ENCODE data around the gene CASP10. TPM values are rescaled to one million over a fixed set of nuclear protein-coding genes. Genes with fewer than 3 reads are reported as not detected.

Gene CASP10
- polyA plus RNA-seq, 1 of the 3 experiments (the other 2 are of a cell fraction) = 0.12 TPM

DNA sequence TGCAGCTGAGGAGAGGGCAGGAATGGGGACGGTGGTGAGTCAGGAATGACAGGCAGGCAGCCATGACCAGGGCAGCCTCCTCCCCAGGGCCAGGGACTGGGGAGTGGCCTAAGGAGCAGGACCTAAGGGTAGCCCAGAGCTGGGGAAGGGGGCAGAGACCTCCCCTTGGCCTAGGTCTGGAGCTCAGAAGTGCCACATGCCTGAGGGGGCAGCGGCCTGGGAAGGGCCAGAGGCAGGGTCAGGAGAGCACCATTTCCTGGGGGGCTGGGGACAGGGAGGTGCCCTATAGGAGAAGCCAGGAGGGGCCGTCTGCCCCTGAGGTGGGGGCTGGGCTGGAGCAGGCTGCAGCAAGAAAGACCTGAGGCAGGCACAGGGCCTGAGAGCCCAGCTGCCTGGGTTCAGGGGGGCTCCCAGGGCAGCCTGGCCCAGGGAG is 46.0 kb upstream of the CASP10 start:
- H3K79me2 ChIP-seq (ENCODE audit: insufficient read depth) = peaks cover 67% of the 10 kb centered on the region
- 0 out of 4 replicates have a peak, but pooled peaks cover 0 to 5% of the 10 kb centered on the region in 2 experiments for H3K4me1 ChIP-seq (ENCODE audit: control insufficient read depth in 1 of 2, insufficient read depth in 2 of 2, low read depth in 1 of 2, low read length in 1 of 2)
- H3K4me3 ChIP-seq (ENCODE audit: low read depth in 2 of 2, low read length in 1 of 2) = no peak overlapping the region
- TF ChIP-seq MAX (IDR thresholded peaks at IDR 0.05; ENCODE audit: low read depth) = no peak
- TF ChIP-seq, protein P1, sequence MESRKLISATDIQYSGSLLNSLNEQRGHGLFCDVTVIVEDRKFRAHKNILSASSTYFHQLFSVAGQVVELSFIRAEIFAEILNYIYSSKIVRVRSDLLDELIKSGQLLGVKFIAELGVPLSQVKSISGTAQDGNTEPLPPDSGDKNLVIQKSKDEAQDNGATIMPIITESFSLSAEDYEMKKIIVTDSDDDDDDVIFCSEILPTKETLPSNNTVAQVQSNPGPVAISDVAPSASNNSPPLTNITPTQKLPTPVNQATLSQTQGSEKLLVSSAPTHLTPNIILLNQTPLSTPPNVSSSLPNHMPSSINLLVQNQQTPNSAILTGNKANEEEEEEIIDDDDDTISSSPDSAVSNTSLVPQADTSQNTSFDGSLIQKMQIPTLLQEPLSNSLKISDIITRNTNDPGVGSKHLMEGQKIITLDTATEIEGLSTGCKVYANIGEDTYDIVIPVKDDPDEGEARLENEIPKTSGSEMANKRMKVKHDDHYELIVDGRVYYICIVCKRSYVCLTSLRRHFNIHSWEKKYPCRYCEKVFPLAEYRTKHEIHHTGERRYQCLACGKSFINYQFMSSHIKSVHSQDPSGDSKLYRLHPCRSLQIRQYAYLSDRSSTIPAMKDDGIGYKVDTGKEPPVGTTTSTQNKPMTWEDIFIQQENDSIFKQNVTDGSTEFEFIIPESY (IDR thresholded peaks at IDR 0.05; ENCODE audit: borderline replicate concordance, low read depth) = no peak
- TF ChIP-seq RCOR1 (IDR thresholded peaks at IDR 0.05; ENCODE audit: low read length) = no peak
- TF ChIP-seq YY1 (IDR thresholded peaks at IDR 0.05; ENCODE audit: low read depth) = no peak
- TF ChIP-seq RXRA (IDR thresholded peaks at IDR 0.05; ENCODE audit: borderline replicate concordance, low read depth) = no peak
- no peak for TF ChIP-seq PBX3 (IDR thresholded peaks at IDR 0.05)
- no peak for TF ChIP-seq MXI1 (IDR thresholded peaks at IDR 0.05; ENCODE audit: low read depth, low read length)
- no peak for TF ChIP-seq EZH2phosphoT487 (IDR thresholded peaks at IDR 0.05; ENCODE audit: borderline replicate concordance, low read depth)
- no peak for TF ChIP-seq SIN3A (IDR thresholded peaks at IDR 0.05; ENCODE audit: borderline replicate concordance, low read depth, low read length)
- no peak for TF ChIP-seq RFX5 (IDR thresholded peaks at IDR 0.05; ENCODE audit: low read length)
- TF ChIP-seq POLR2AphosphoS5 (IDR thresholded peaks at IDR 0.05; ENCODE audit: low read depth, low read length) = no peak
- TF ChIP-seq TEAD4 (IDR thresholded peaks at IDR 0.05; ENCODE audit: borderline replicate concordance, insufficient read depth) = no peak
- TF ChIP-seq TCF12 (IDR thresholded peaks at IDR 0.05) = no peak
- no peak for TF ChIP-seq EP300 (IDR thresholded peaks at IDR 0.05; ENCODE audit: borderline replicate concordance in 1 of 2, low read depth in 1 of 2, low read length in 1 of 2)
- TF ChIP-seq RAD21 (IDR thresholded peaks at IDR 0.05; ENCODE audit: low read length) = no peak
- TF ChIP-seq, protein P2, sequence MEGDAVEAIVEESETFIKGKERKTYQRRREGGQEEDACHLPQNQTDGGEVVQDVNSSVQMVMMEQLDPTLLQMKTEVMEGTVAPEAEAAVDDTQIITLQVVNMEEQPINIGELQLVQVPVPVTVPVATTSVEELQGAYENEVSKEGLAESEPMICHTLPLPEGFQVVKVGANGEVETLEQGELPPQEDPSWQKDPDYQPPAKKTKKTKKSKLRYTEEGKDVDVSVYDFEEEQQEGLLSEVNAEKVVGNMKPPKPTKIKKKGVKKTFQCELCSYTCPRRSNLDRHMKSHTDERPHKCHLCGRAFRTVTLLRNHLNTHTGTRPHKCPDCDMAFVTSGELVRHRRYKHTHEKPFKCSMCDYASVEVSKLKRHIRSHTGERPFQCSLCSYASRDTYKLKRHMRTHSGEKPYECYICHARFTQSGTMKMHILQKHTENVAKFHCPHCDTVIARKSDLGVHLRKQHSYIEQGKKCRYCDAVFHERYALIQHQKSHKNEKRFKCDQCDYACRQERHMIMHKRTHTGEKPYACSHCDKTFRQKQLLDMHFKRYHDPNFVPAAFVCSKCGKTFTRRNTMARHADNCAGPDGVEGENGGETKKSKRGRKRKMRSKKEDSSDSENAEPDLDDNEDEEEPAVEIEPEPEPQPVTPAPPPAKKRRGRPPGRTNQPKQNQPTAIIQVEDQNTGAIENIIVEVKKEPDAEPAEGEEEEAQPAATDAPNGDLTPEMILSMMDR (IDR thresholded peaks at IDR 0.05) = no peak
- no peak for TF ChIP-seq SMC3 (IDR thresholded peaks at IDR 0.05; ENCODE audit: low read depth, low read length)
- no peak for TF ChIP-seq FOXM1 (IDR thresholded peaks at IDR 0.05; ENCODE audit: low read depth)
- no peak for TF ChIP-seq GATA2 (CRISPR knock-in tag; IDR thresholded peaks at IDR 0.05)
- no peak for TF ChIP-seq TAF1 (IDR thresholded peaks at IDR 0.05; ENCODE audit: borderline replicate concordance, low read depth, low read length)
- H3F3A ChIP-seq (replicated peaks; ENCODE audit: insufficient read depth) = peaks cover 4% of the 10 kb centered on the region
- no peak overlapping the region for H3K9ac ChIP-seq
- no peaks in the 10 kb centered on the region for H4K20me1 ChIP-seq (ENCODE audit: insufficient read depth)
- CTCF ChIA-PET = interaction anchor here (1.3 kb wide), 1 partner anchor 40 kb away, joined by 3 read pairs; no protein-coding TSS in a partner anchor
- no peak for DNase-seq
- no peak overlapping the region for H3K27ac ChIP-seq (ENCODE audit: low read depth in 2 of 2, low read length in 1 of 2)
- H3K9me3 ChIP-seq = no peaks in the 10 kb centered on the region
- WGBS (ENCODE audit: low lambda C conversion rate) = 94% methylated on average over 1 of the region's 3 CpGs
- peaks cover 36 to 44% of the 10 kb centered on the region in 2 experiments for H3K36me3 ChIP-seq (replicated peaks in 1 of 2; ENCODE audit: control insufficient read depth in 1 of 2, insufficient read depth in 2 of 2, low read length in 1 of 2)
- POLR2A ChIA-PET = no interaction called here
- H3K27me3 ChIP-seq (ENCODE audit: insufficient read depth) = no peaks in the 10 kb centered on the region
- H3K4me2 ChIP-seq = no peak overlapping the region
- no peak overlapping the region for H2AFZ ChIP-seq (ENCODE audit: low read depth)
- no peaks in the 10 kb centered on the region for H3K9me2 ChIP-seq

Measured in SK-N-SH (cell line).